ENCODE measurements around the gene TBC1D1. TPM values are rescaled to one million over a fixed set of nuclear protein-coding genes. Genes with fewer than 3 reads are reported as not detected.

The TBC1D1 gene
- total and polyA plus RNA-seq, 2 experiments from 2014 or later, result 53.9 to 151 TPM

GRCh38 chr4:37964734-37965457 is 74.0 kb downstream of the TBC1D1 start:
- Mint-ChIP-seq H3K36me3 (ENCODE audit: low read depth) (no peaks in the 10 kb centered on the region), H3K27me3 (ENCODE audit: insufficient read depth, low read depth, poor library complexity) (no peaks in the 10 kb centered on the region), H3K27ac (no peak overlapping the region), H3K9me3 (peaks cover 3% of the 10 kb centered on the region; the same call in 2 of the 3 replicates), H3K4me1 (no peaks in the 10 kb centered on the region), H3K4me3 (no peak overlapping the region)
- Histone ChIP-seq H3K4me1 (ENCODE audit: insufficient read depth) (no peaks in the 10 kb centered on the region), H3F3A (replicated peaks; ENCODE audit: low read depth) (no peaks in the 10 kb centered on the region), H3K27ac (ENCODE audit: low read depth) (no peak overlapping the region), H4K20me1 (replicated peaks; ENCODE audit: insufficient read depth) (no peaks in the 10 kb centered on the region), H2AFZ (no peak overlapping the region), H3K36me3 (ENCODE audit: insufficient read depth) (no peaks in the 10 kb centered on the region), H3K9me2 (ENCODE audit: insufficient read depth) (peaks cover 7% of the 10 kb centered on the region; the same call in 1 of the 2 replicates), H3K79me2 (replicated peaks; ENCODE audit: insufficient read depth) (no peaks in the 10 kb centered on the region), H3K4me3 (no peak overlapping the region), H3K27me3 (ENCODE audit: insufficient read depth) (no peaks in the 10 kb centered on the region), H3K4me2 (no peak overlapping the region)
- TF ChIP-seq, protein P1, sequence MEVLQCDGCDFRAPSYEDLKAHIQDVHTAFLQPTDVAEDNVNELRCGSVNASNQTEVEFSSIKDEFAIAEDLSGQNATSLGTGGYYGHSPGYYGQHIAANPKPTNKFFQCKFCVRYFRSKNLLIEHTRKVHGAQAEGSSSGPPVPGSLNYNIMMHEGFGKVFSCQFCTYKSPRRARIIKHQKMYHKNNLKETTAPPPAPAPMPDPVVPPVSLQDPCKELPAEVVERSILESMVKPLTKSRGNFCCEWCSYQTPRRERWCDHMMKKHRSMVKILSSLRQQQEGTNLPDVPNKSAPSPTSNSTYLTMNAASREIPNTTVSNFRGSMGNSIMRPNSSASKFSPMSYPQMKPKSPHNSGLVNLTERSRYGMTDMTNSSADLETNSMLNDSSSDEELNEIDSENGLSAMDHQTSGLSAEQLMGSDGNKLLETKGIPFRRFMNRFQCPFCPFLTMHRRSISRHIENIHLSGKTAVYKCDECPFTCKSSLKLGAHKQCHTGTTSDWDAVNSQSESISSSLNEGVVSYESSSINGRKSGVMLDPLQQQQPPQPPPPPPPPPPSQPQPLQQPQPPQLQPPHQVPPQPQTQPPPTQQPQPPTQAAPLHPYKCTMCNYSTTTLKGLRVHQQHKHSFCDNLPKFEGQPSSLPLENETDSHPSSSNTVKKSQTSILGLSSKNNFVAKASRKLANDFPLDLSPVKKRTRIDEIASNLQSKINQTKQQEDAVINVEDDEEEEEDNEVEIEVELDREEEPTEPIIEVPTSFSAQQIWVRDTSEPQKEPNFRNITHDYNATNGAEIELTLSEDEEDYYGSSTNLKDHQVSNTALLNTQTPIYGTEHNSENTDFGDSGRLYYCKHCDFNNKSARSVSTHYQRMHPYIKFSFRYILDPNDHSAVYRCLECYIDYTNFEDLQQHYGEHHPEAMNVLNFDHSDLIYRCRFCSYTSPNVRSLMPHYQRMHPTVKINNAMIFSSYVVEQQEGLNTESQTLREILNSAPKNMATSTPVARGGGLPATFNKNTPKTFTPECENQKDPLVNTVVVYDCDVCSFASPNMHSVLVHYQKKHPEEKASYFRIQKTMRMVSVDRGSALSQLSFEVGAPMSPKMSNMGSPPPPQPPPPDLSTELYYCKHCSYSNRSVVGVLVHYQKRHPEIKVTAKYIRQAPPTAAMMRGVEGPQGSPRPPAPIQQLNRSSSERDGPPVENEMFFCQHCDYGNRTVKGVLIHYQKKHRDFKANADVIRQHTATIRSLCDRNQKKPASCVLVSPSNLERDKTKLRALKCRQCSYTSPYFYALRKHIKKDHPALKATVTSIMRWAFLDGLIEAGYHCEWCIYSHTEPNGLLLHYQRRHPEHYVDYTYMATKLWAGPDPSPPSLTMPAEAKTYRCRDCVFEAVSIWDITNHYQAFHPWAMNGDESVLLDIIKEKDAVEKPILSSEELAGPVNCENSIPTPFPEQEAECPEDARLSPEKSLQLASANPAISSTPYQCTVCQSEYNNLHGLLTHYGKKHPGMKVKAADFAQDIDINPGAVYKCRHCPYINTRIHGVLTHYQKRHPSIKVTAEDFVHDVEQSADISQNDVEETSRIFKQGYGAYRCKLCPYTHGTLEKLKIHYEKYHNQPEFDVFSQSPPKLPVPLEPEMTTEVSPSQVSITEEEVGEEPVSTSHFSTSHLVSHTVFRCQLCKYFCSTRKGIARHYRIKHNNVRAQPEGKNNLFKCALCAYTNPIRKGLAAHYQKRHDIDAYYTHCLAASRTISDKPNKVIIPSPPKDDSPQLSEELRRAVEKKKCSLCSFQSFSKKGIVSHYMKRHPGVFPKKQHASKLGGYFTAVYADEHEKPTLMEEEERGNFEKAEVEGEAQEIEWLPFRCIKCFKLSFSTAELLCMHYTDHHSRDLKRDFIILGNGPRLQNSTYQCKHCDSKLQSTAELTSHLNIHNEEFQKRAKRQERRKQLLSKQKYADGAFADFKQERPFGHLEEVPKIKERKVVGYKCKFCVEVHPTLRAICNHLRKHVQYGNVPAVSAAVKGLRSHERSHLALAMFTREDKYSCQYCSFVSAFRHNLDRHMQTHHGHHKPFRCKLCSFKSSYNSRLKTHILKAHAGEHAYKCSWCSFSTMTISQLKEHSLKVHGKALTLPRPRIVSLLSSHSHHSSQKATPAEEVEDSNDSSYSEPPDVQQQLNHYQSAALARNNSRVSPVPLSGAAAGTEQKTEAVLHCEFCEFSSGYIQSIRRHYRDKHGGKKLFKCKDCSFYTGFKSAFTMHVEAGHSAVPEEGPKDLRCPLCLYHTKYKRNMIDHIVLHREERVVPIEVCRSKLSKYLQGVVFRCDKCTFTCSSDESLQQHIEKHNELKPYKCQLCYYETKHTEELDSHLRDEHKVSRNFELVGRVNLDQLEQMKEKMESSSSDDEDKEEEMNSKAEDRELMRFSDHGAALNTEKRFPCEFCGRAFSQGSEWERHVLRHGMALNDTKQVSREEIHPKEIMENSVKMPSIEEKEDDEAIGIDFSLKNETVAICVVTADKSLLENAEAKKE (CRISPR knock-in tag; IDR thresholded peaks at IDR 0.05), result no peak
- TF ChIP-seq JUNB (IDR thresholded peaks at IDR 0.05; ENCODE audit: unreplicated experiment) (no peak), ZNF114 (CRISPR knock-in tag; IDR thresholded peaks at IDR 0.05) (no peak), ZNF331 (CRISPR knock-in tag; IDR thresholded peaks at IDR 0.05; ENCODE audit: low read depth) (no peak), NANOG (IDR thresholded peaks at IDR 0.05; ENCODE audit: borderline replicate concordance) (no peak), CTCF (conservative IDR thresholded peaks at IDR 0.05; ENCODE audit: low read depth in 2 of 2) (no peak), EZH2 (IDR thresholded peaks at IDR 0.05; ENCODE audit: low read depth, unreplicated experiment) (no peak)
- TF ChIP-seq, protein P2, sequence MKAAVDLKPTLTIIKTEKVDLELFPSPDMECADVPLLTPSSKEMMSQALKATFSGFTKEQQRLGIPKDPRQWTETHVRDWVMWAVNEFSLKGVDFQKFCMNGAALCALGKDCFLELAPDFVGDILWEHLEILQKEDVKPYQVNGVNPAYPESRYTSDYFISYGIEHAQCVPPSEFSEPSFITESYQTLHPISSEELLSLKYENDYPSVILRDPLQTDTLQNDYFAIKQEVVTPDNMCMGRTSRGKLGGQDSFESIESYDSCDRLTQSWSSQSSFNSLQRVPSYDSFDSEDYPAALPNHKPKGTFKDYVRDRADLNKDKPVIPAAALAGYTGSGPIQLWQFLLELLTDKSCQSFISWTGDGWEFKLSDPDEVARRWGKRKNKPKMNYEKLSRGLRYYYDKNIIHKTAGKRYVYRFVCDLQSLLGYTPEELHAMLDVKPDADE (IDR thresholded peaks at IDR 0.05), result no peak
- no peak for ATAC-seq
- DNase-seq (ENCODE audit: low spot score), result no peak

Data from GM23338 (cell line).